HEK293T (cell line): ENCODE results near the gene DNPEP.

Source experiments
- ARNT ChIP-seq: fragments of 450-650 bp; IDR thresholded peaks from 2 replicates; pipeline ENCODE4 v1.6.1; 2017; ENCODE audit warnings: mild to moderate bottlenecking
- BHLHE40 ChIP-seq: fragments of 450-650 bp; IDR thresholded peaks from 2 replicates; pipeline ENCODE4 v1.6.1; 2016; ENCODE audit warnings: mild to moderate bottlenecking, moderate library complexity, borderline replicate concordance
- CTBP1 ChIP-seq: fragments of 450-650 bp; IDR thresholded peaks from 2 replicates; pipeline ENCODE4 v1.6.1; 2016; ENCODE audit warnings: borderline replicate concordance
- ELF4 ChIP-seq: fragments of 450-650 bp; IDR thresholded peaks from 2 replicates; pipeline ENCODE4 v1.6.1; 2017; ENCODE audit warnings: antibody characterized with exemption
- FOXA1 ChIP-seq: fragments of 450-650 bp; IDR thresholded peaks from 2 replicates; pipeline ENCODE4 v1.6.1; 2016; ENCODE audit warnings: mild to moderate bottlenecking
- FOXK2 ChIP-seq: fragments of 450-650 bp; IDR thresholded peaks from 2 replicates; pipeline ENCODE4 v1.6.1; 2016; ENCODE audit warnings: mild to moderate bottlenecking
- HDGF ChIP-seq: fragments of 450-650 bp; IDR thresholded peaks from 2 replicates; pipeline ENCODE4 v1.6.1; 2017; ENCODE audit warnings: antibody characterized with exemption, borderline replicate concordance
- L3MBTL2 ChIP-seq: fragments of 450-650 bp; conservative IDR thresholded peaks from 2 replicates; pipeline ENCODE4 v1.6.1; 2016; ENCODE audit warnings: mild to moderate bottlenecking
- NFRKB ChIP-seq: fragments of 450-650 bp; IDR thresholded peaks from 2 replicates; pipeline ENCODE4 v1.6.1; 2016; ENCODE audit warnings: mild to moderate bottlenecking, moderate library complexity
- SP1 ChIP-seq: fragments of 450-650 bp; IDR thresholded peaks from 2 replicates; pipeline ENCODE4 v1.6.1; 2017
- SUZ12 ChIP-seq: fragments of 450-650 bp; IDR thresholded peaks from 2 replicates; pipeline ENCODE4 v1.6.1; 2016; ENCODE audit warnings: mild to moderate bottlenecking
- ZNF384 ChIP-seq: fragments of 450-650 bp; IDR thresholded peaks from 2 replicates; pipeline ENCODE4 v1.6.1; 2016
- TF ChIP-seq, protein P1 (sequence below): fragments of 450-650 bp; IDR thresholded peaks from 2 replicates; pipeline ENCODE4 v1.6.1; 2016

DNA sequence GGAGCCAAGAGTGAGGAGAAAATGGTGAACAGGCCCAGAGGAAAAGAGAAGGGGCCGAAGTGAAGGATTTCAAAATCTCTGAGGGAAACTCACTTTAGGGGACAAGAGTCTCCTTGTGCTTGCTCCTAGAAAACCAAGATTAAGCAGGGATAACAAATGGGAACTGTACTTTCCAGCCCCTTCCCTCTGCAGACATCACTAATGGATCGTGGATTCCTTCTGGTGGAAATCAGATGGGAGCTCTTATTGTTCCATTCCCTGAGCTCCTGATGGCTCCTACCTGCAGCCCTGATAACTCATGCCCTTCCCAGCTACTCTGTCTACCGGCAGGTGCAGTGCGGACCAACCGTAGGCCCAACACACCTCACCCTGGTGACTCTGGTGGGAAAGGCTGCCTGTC is 34.6 kb downstream of the DNPEP start:
- TF ChIP-seq, protein P1, sequence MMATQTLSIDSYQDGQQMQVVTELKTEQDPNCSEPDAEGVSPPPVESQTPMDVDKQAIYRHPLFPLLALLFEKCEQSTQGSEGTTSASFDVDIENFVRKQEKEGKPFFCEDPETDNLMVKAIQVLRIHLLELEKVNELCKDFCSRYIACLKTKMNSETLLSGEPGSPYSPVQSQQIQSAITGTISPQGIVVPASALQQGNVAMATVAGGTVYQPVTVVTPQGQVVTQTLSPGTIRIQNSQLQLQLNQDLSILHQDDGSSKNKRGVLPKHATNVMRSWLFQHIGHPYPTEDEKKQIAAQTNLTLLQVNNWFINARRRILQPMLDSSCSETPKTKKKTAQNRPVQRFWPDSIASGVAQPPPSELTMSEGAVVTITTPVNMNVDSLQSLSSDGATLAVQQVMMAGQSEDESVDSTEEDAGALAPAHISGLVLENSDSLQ: no peak
- TF ChIP-seq SUZ12 (no peak), FOXK2 (no peak), SP1 (no peak), FOXA1 (no peak), ELF4 (no peak), CTBP1 (no peak), NFRKB (no peak), ARNT (no peak), L3MBTL2 (no peak), HDGF (no peak), BHLHE40 (no peak), ZNF384 (no peak)
